ENCODE data around the gene RIPK4. TPM values are rescaled to one million over a fixed set of nuclear protein-coding genes. Genes with fewer than 3 reads are reported as not detected.
"Not testable (repeated sequence)": the region's sequence is repeated elsewhere in the genome, so short reads cannot be mapped to it uniquely, and the experiment has no call there.

The RIPK4 gene
- total RNA-seq, 1 donor from 2014 or later, result 6.4 TPM

GRCh38 chr21:41795726-41796125, 28.9 kb upstream of the RIPK4 start:
- Histone ChIP-seq H3K27ac (no peak overlapping the region), H3K27me3 (no peaks in the 10 kb centered on the region), H3K4me1 (no peaks in the 10 kb centered on the region), H3K9me3 (peaks cover 6 to 11% of the 10 kb centered on the region in 2 donors), H3K4me3 (no peak overlapping the region), H3K36me3 (peaks cover 4 to 12% of the 10 kb centered on the region in 2 donors)
- no peak for DNase-seq (ENCODE audit: low spot score in 2 of 2)
- intact Hi-C loops (cut with DNase I), result no loop called here
- TF ChIP-seq CTCF (IDR thresholded peaks at IDR 0.05), result no peak

GRCh38 chr21:41794600-41794999, 27.7 kb upstream of the RIPK4 start:
- no peak for DNase-seq (ENCODE audit: low spot score in 2 of 2)
- peaks cover 6 to 11% of the 10 kb centered on the region in 2 donors for H3K9me3 ChIP-seq
- no peak overlapping the region for H3K4me3 ChIP-seq
- peaks cover 0 to 3% of the 10 kb centered on the region in 2 donors for H3K36me3 ChIP-seq
- intact Hi-C loops (cut with DNase I), result no loop called here
- H3K27ac ChIP-seq, result no peak overlapping the region
- H3K4me1 ChIP-seq, result no peaks in the 10 kb centered on the region
- H3K27me3 ChIP-seq, result no peaks in the 10 kb centered on the region
- no peak for TF ChIP-seq CTCF (IDR thresholded peaks at IDR 0.05)

- H3K4me3 ChIP-seq, result no peak overlapping the region
- H3K27me3 ChIP-seq, result no peaks in the 10 kb centered on the region
- no peaks in the 10 kb centered on the region for H3K36me3 ChIP-seq
- peaks cover 6 to 11% of the 10 kb centered on the region in 2 donors for H3K9me3 ChIP-seq
- DNase-seq (ENCODE audit: low spot score in 2 of 2), result no peak
- H3K27ac ChIP-seq, result no peak overlapping the region
- H3K4me1 ChIP-seq, result no peaks in the 10 kb centered on the region
- intact Hi-C loops (cut with DNase I), result no loop called here
- no peak for TF ChIP-seq CTCF (IDR thresholded peaks at IDR 0.05)
These were observed 25.9 kb upstream of the RIPK4 start for GRCh38 chr21:41792711-41793110.

GRCh38 chr21:41786509-41786987, 19.7 kb upstream of the RIPK4 start:
- TF ChIP-seq CTCF (IDR thresholded peaks at IDR 0.05), result no peak
- no peaks in the 10 kb centered on the region for H3K36me3 ChIP-seq
- intact Hi-C loops (cut with DNase I), result no loop called here
- H3K4me1 ChIP-seq, result no peaks in the 10 kb centered on the region
- no peaks in the 10 kb centered on the region for H3K27me3 ChIP-seq
- H3K9me3 ChIP-seq, result no peaks in the 10 kb centered on the region
- H3K4me3 ChIP-seq, result no peak overlapping the region
- DNase-seq (ENCODE audit: low spot score in 2 of 2), result no peak
- no peak overlapping the region for H3K27ac ChIP-seq

- DNase-seq (ENCODE audit: low spot score in 2 of 2); H3K9me3 ChIP-seq; H3K4me3 ChIP-seq; H3K36me3 ChIP-seq; H3K27ac ChIP-seq; H3K4me1 ChIP-seq; H3K27me3 ChIP-seq; intact Hi-C loops (cut with DNase I): not testable (repeated sequence)
These were observed 18.4 kb upstream of the RIPK4 start for GRCh38 chr21:41785262-41785661.

GRCh38 chr21:41784456-41785102, 17.7 kb upstream of the RIPK4 start:
- Histone ChIP-seq H3K4me1 (no peaks in the 10 kb centered on the region), H3K9me3 (no peaks in the 10 kb centered on the region), H3K27ac (no peak overlapping the region), H3K4me3 (no peak overlapping the region), H3K27me3 (no peaks in the 10 kb centered on the region), H3K36me3 (no peaks in the 10 kb centered on the region)
- no peak for TF ChIP-seq CTCF (IDR thresholded peaks at IDR 0.05)
- intact Hi-C loops (cut with DNase I), result no loop called here
- DNase-seq (ENCODE audit: low spot score in 2 of 2), result no peak

All from ascending aorta (tissue), 2 donors.